Parathyroid adenoma (tissue), 2 donors: ENCODE data around the gene CD151.

ENCODE experiments used
- H2AFZ ChIP-seq: fragments of 300-600 bp; sonication (generic); one replicate; pipeline ENCODE4 v1.7.0; 2017; ENCODE audit warnings: antibody characterized with exemption, mild to moderate bottlenecking
- H3K27ac ChIP-seq: fragments of 300-600 bp; sonication (generic); one replicate; pipeline ENCODE4 v1.7.0; 2017
- H3K27me3 ChIP-seq: fragments of 300-600 bp; sonication (generic); one replicate; pipeline ENCODE4 v1.7.0; 2017; ENCODE audit warnings: low read length; ENCODE audit not compliant: control insufficient read depth, insufficient read depth
- H3K36me3 ChIP-seq: fragments of 300-600 bp; sonication (generic); one replicate; pipeline ENCODE4 v1.7.0; 2017; ENCODE audit warnings: low read length; ENCODE audit not compliant: control insufficient read depth, insufficient read depth
- H3K4me1 ChIP-seq: fragments of 300-600 bp; sonication (generic); one replicate; pipeline ENCODE4 v1.7.0; 2017; ENCODE audit warnings: control low read depth
- H3K4me2 ChIP-seq: fragments of 300-600 bp; sonication (generic); one replicate; pipeline ENCODE4 v1.7.0; 2017; ENCODE audit warnings: low read length
- H3K4me3 ChIP-seq: fragments of 300-600 bp; sonication (generic); one replicate; pipeline ENCODE4 v1.7.0; 2017; ENCODE audit warnings: low read depth, low read length
- H3K79me2 ChIP-seq: fragments of 300-600 bp; sonication (generic); one replicate; pipeline ENCODE4 v1.7.0; 2017; ENCODE audit warnings: control low read depth
- H3K9ac ChIP-seq: fragments of 300-600 bp; sonication (generic); one replicate; pipeline ENCODE4 v1.7.0; 2017; ENCODE audit warnings: mild to moderate bottlenecking
- H3K9me3 ChIP-seq: fragments of 300-600 bp; sonication (generic); one replicate; pipeline ENCODE4 v1.7.0; 2017; ENCODE audit warnings: low read length; ENCODE audit not compliant: control insufficient read depth
- CTCF ChIP-seq: fragments of 300-600 bp; sonication (generic); IDR thresholded peaks from one replicate; pipeline ENCODE4 v1.7.0; 2017; ENCODE audit warnings: antibody characterized with exemption, mild to moderate bottlenecking
- donor health status: primary hyperparathyroidism.

CD151 gene

GRCh38 chr11:875769-876301 lies 43.1 kb downstream of the CD151 start:
- H3K27ac ChIP-seq = no peak overlapping the region
- no peaks in the 10 kb centered on the region for H3K79me2 ChIP-seq
- H3K4me2 ChIP-seq = peak overlapping the region; percentile 31
- no peak overlapping the region for H3K9ac ChIP-seq
- no peaks in the 10 kb centered on the region for H3K9me3 ChIP-seq
- H3K36me3 ChIP-seq = no peaks in the 10 kb centered on the region
- TF ChIP-seq CTCF = no peak
- no peak overlapping the region for H3K4me3 ChIP-seq
- H2AFZ ChIP-seq = no peak overlapping the region
- no peaks in the 10 kb centered on the region for H3K4me1 ChIP-seq
- H3K27me3 ChIP-seq = no peaks in the 10 kb centered on the region

GRCh38 chr11:876545-876944 lies 43.8 kb downstream of the CD151 start:
- Histone ChIP-seq H3K9me3 (no peaks in the 10 kb centered on the region), H2AFZ (no peak overlapping the region), H3K4me2 (peak overlapping the region; percentile 31), H3K4me3 (no peak overlapping the region), H3K4me1 (no peaks in the 10 kb centered on the region), H3K27ac (no peak overlapping the region), H3K9ac (no peak overlapping the region), H3K79me2 (no peaks in the 10 kb centered on the region), H3K36me3 (no peaks in the 10 kb centered on the region), H3K27me3 (no peaks in the 10 kb centered on the region)
- TF ChIP-seq CTCF = no peak

GRCh38 chr11:877565-877964 lies 44.8 kb downstream of the CD151 start:
- TF ChIP-seq CTCF = no peak
- Histone ChIP-seq H3K27me3 (no peaks in the 10 kb centered on the region), H3K4me3 (no peak overlapping the region), H3K4me2 (no peak overlapping the region), H3K4me1 (no peaks in the 10 kb centered on the region), H3K36me3 (no peaks in the 10 kb centered on the region), H3K79me2 (no peaks in the 10 kb centered on the region), H3K9me3 (no peaks in the 10 kb centered on the region), H2AFZ (no peak overlapping the region), H3K27ac (no peak overlapping the region), H3K9ac (no peak overlapping the region)

- Histone ChIP-seq H3K79me2 (no peaks in the 10 kb centered on the region), H3K9ac (no peak overlapping the region), H2AFZ (no peak overlapping the region), H3K27me3 (no peaks in the 10 kb centered on the region), H3K4me3 (no peak overlapping the region), H3K4me2 (no peak overlapping the region), H3K9me3 (no peaks in the 10 kb centered on the region), H3K4me1 (no peaks in the 10 kb centered on the region), H3K27ac (no peak overlapping the region), H3K36me3 (no peaks in the 10 kb centered on the region)
- no peak for TF ChIP-seq CTCF
Observed at GRCh38 chr11:880447-880846, 47.7 kb downstream of the CD151 start.

- no peak overlapping the region for H3K4me2 ChIP-seq
- H3K4me3 ChIP-seq = no peak overlapping the region
- H3K79me2 ChIP-seq = no peaks in the 10 kb centered on the region
- no peak overlapping the region for H3K9ac ChIP-seq
- no peak overlapping the region for H3K27ac ChIP-seq
- TF ChIP-seq CTCF = no peak
- H3K4me1 ChIP-seq = no peaks in the 10 kb centered on the region
- no peaks in the 10 kb centered on the region for H3K36me3 ChIP-seq
- H3K27me3 ChIP-seq = no peaks in the 10 kb centered on the region
- no peaks in the 10 kb centered on the region for H3K9me3 ChIP-seq
- no peak overlapping the region for H2AFZ ChIP-seq
Observed at GRCh38 chr11:882596-882995, 49.8 kb downstream of the CD151 start.
